Neural crest cell (in vitro differentiated cells): ENCODE measurements around the gene BGN. TPM values are rescaled to one million over a fixed set of nuclear protein-coding genes. Genes with fewer than 3 reads are reported as not detected.

Experiments used
- DNase-seq: peaks from one replicate; pipeline ENCODE4 v3.0.0; 2021; ENCODE audit warnings: low read depth, mixed read lengths, low spot score
- H3K27ac Mint-ChIP-seq: one replicate; pipeline ENCODE4 v1.8.0; 2021; ENCODE audit warnings: mild to moderate bottlenecking, mixed read lengths; ENCODE audit not compliant: unreplicated experiment
- H3K27me3 Mint-ChIP-seq: 2 replicates; pipeline ENCODE4 v1.8.0; 2021; ENCODE audit warnings: low read depth, mild to moderate bottlenecking, mixed read lengths
- H3K36me3 Mint-ChIP-seq: 2 replicates; pipeline ENCODE4 v1.8.0; 2021; ENCODE audit warnings: low read depth, mild to moderate bottlenecking, mixed read lengths
- H3K4me1 Mint-ChIP-seq: 2 replicates; pipeline ENCODE4 v1.8.0; 2021; ENCODE audit warnings: mixed read lengths
- H3K4me3 Mint-ChIP-seq: one replicate; pipeline ENCODE4 v1.8.0; 2021; ENCODE audit warnings: mild to moderate bottlenecking, mixed read lengths
- H3K9me3 Mint-ChIP-seq: 2 replicates; pipeline ENCODE4 v1.8.0; 2021; ENCODE audit warnings: mixed read lengths
- total RNA-seq: library from RNA; stranded (reverse); gene quantifications from 2 replicates; pipeline ENCODE4 v1.2.1, GENCODE V29; 2021
- TF ChIP-seq, protein P1 (sequence below): fragments of 200-600 bp; sonication (generic); conservative IDR thresholded peaks from 2 replicates; pipeline ENCODE4 v1.5.0; 2021; ENCODE audit warnings: antibody characterized with exemption, mild to moderate bottlenecking

Gene BGN
- total RNA-seq, 1 donor from 2014 or later, result 80.6 TPM

DNA sequence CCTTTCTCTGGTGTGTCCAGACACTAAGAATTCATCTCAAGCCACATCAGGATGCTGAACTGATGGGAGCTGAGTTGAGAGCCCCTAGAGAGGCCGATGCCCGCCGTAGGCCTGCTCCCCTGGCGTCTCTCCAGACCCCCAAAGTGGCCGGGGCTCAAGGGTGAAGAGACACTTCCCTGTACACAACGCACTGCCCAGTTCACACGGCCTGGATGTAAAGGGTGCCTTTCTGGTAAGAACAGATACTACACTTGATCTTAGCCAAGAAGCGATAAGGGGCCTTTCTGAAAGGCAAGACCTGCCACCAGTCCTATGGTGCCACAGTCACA is 43.9 kb upstream of the BGN start:
- Mint-ChIP-seq H3K4me3 (no peak overlapping the region), H3K27ac (no peak overlapping the region), H3K9me3 (no peaks in the 10 kb centered on the region), H3K36me3 (peaks cover 2% of the 10 kb centered on the region), H3K27me3 (no peaks in the 10 kb centered on the region), H3K4me1 (peaks cover 4% of the 10 kb centered on the region)
- no peak for DNase-seq
- TF ChIP-seq, protein P1, sequence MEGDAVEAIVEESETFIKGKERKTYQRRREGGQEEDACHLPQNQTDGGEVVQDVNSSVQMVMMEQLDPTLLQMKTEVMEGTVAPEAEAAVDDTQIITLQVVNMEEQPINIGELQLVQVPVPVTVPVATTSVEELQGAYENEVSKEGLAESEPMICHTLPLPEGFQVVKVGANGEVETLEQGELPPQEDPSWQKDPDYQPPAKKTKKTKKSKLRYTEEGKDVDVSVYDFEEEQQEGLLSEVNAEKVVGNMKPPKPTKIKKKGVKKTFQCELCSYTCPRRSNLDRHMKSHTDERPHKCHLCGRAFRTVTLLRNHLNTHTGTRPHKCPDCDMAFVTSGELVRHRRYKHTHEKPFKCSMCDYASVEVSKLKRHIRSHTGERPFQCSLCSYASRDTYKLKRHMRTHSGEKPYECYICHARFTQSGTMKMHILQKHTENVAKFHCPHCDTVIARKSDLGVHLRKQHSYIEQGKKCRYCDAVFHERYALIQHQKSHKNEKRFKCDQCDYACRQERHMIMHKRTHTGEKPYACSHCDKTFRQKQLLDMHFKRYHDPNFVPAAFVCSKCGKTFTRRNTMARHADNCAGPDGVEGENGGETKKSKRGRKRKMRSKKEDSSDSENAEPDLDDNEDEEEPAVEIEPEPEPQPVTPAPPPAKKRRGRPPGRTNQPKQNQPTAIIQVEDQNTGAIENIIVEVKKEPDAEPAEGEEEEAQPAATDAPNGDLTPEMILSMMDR, result no peak

DNA sequence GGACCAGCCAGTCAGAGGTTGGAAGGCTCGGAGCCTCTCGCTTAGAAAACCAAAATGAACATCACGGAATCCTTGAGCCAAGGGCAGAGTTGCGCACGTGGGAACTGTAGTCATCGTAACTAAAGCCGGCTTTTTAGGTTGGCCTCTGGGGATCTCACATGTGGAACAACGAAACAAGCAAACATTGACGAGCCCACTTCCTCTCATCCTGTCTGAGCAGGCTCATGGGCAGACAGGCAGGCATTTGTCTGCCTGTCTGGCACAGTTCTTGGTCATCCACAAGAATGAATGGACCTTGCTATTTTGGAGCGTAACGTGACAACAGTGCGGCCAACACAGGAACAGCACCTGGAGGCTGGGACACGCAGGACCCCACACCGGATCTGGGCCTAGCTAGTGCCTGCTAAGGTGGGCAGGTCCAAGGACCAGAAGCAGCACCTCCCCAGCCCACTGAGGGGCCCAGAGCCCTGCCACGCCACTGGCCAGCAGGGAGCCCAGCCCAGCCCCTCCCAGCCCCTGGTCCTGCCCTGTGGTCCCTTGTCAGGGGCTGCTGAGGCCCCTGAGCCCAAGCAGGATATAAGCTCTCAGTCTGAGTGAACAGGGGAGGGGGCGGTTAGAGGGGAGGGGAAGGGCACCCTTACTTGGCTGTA is 39.8 kb upstream of the BGN start:
- H3K4me3 Mint-ChIP-seq, result no peak overlapping the region
- no peak overlapping the region for H3K27ac Mint-ChIP-seq
- TF ChIP-seq, protein P1, result no peak
- H3K9me3 Mint-ChIP-seq, result no peaks in the 10 kb centered on the region
- no peaks in the 10 kb centered on the region for H3K4me1 Mint-ChIP-seq
- no peaks in the 10 kb centered on the region for H3K27me3 Mint-ChIP-seq
- DNase-seq, result no peak
- peaks cover 9% of the 10 kb centered on the region for H3K36me3 Mint-ChIP-seq

DNA sequence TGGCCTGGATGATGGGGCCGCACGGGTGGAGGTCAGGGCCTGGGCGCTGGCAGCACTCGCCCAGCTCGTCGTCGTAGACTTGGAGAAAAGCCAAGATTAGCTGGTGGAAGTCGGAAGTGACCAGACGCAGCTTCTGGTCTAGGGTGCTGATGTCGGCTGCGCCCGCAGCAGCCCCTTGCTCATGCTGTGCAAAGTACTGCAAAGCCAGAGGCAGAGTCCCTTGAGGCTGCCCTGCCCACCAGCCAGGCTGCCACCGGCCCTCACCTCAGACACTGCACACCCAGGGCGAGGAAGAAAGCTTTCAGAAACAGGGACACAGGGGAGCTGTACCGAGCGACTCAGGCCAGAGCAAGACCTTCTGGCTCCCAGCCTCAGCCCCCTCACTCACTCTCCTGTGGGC is 39.2 kb upstream of the BGN start:
- Mint-ChIP-seq H3K4me1 (no peaks in the 10 kb centered on the region), H3K36me3 (peaks cover 9% of the 10 kb centered on the region), H3K4me3 (no peak overlapping the region), H3K27me3 (no peaks in the 10 kb centered on the region), H3K27ac (no peak overlapping the region), H3K9me3 (no peaks in the 10 kb centered on the region)
- DNase-seq, result no peak
- TF ChIP-seq, protein P1, result no peak

DNA sequence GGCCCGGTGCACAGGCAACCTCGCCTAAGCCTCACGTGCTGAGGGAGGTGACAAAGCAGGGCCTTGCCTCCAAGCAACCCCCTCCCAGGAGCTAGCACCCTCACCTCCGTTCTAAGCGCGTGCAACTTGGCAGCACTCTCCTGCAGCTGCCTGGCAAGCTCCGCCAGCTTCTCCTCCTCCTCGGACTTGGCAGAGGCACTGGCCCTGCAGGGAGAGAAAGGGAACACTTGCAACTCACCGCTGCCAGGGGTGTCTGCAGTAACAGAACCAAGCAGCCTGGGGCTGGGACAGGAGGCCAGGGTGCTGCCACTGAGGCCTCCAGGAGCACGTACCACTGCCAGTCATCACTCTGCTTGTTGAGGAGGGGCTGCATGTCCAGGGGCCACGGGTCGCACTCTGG is 38.6 kb upstream of the BGN start:
- no peaks in the 10 kb centered on the region for H3K27me3 Mint-ChIP-seq
- TF ChIP-seq, protein P1, result no peak
- H3K36me3 Mint-ChIP-seq, result peaks cover 9% of the 10 kb centered on the region
- no peak overlapping the region for H3K27ac Mint-ChIP-seq
- no peak overlapping the region for H3K4me3 Mint-ChIP-seq
- H3K9me3 Mint-ChIP-seq, result no peaks in the 10 kb centered on the region
- DNase-seq, result no peak
- no peaks in the 10 kb centered on the region for H3K4me1 Mint-ChIP-seq

DNA sequence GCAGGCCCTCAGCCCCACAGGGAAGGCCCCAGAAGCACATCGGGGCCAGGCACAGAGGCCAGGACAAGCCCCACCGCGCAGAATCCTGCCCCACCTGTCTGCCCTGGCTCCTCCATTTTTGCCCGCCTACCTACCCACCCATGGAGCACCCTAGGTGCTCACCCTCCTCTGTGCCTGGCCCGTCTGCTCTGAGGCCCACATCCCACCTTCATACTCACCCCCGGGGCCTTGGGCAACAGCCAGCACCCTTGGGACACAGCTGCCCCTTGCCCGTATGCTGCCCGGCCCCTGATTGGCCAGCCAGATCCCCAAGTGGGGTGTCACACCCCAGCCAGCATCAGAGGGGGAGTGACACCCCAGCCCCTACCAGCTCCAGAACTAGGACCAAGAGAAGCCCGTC is 38.1 kb upstream of the BGN start:
- no peaks in the 10 kb centered on the region for H3K4me1 Mint-ChIP-seq
- H3K27me3 Mint-ChIP-seq, result no peaks in the 10 kb centered on the region
- H3K36me3 Mint-ChIP-seq, result peaks cover 9% of the 10 kb centered on the region
- TF ChIP-seq, protein P1, result no peak
- H3K27ac Mint-ChIP-seq, result no peak overlapping the region
- H3K4me3 Mint-ChIP-seq, result no peak overlapping the region
- no peak for DNase-seq
- H3K9me3 Mint-ChIP-seq, result no peaks in the 10 kb centered on the region
